NCI-H82 treated with DMSO at 0.1 percent for 48 hours (cell line): ENCODE measurements around the gene DSCAML1.
A peak's percentile ranks its signal among the peaks of the same experiment; 100 is the strongest.

Source experiments
- DNase-seq: peaks from one replicate; lab custom pipeline; 2025; ENCODE audit not compliant: unreplicated experiment; lab: John Stamatoyannopoulos, UW

The DSCAML1 gene

DNA sequence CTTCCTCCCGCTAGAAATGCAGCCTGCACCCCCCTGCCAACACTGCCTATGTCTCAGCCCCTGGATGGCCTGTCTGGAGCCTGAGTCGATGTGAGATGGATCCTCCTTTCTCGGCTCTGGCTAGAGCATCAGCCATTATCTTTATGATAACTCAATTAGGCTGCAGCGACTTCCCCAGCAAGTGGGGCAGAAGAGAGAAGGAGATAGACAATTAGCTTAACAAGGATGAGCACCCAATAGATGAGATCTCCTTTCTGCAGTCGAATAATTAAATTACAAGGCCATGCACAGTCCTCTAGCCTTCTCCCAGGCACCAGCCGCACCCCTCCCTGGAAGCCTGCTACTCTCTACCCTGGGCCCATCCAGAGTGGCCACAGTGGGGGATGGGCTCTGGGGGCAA, 290.0 kb downstream of the DSCAML1 start:
- DNase-seq: peak; percentile 40

DNA sequence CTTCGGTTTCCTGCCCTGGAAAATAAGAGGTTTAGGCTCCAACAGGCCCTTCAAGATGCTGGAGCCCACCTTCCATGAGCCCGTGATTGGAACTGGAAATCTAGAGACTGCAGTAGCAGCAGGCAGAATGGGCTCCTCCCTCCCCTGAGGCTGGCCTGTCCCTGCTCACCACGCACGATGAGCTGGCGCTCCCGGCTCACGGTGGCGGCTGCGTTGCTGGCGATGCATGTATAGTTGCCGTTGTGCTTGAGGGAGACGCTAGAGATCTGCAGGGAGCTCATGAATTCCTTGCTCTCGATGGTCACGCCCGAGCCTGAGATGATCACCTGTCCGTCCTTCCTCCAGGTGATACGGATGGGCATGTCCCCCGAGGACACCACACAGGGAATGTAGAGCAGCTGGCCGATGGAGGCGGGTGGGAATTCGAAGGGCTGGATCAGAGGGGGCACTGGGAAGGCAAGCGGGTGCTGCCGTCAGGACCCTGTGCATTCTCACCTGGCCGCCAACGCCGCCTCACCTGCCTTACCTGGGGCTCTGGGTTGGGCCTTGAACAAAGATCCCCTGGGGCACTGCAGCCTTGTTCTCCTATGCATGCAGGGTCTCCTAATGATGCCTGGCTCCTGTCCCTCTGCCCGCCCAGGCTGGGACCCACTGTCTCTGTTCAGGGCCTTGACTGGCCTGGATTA, 291.6 kb downstream of the DSCAML1 start:
- no peak for DNase-seq

DNA sequence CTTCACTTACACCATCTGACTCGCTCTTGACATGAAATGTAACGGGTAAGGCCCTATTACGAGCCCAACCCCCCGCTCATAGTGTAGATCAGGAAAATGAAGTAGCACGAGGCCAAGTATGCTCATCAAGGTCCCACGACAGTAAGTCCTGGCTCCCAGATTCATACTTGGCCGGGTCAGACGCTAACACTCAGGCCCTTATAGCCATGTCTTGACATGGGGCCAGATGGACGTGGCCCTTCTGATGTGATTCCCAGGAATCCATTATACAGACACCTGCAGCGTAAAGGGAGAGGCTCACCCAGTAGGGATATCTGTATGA, 294.3 kb downstream of the DSCAML1 start:
- DNase-seq: no peak

DNA sequence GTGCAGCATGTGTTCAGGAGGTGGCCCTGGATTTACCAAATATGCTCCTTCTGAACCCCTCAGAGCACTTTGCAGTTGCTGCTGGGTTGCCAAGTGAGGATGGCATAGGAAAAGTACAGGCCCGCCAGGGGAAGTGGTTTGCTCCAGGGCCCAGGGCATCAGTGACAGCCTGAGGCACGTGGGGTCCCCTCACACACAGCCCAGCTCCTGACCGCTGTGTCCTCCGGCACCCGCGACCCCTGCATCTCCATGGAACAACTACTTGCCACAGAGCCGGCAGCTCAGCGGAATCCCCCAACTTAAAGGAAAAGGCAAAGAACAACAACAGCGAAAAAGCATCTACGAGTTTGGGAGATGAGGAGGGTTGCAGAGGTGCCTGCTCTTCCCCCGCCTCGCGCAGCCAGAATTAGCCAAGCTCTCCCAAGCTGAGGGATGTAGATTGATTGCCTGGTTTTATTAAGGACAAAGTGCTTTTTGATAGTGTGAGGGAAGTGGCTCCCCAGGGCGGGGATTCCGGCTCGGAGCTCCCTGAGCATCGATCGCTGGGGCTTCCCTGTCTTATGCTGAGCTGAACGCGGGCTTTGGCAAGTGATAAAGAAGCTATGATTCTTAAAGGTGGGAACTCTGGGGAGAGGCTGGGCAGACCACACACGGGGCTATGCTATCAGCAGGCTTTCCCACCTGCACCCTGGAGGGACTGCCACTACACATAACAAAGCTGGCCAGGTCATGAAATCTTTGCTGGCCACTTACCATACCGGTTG, 294.8 kb downstream of the DSCAML1 start:
- DNase-seq: no peak

DNA sequence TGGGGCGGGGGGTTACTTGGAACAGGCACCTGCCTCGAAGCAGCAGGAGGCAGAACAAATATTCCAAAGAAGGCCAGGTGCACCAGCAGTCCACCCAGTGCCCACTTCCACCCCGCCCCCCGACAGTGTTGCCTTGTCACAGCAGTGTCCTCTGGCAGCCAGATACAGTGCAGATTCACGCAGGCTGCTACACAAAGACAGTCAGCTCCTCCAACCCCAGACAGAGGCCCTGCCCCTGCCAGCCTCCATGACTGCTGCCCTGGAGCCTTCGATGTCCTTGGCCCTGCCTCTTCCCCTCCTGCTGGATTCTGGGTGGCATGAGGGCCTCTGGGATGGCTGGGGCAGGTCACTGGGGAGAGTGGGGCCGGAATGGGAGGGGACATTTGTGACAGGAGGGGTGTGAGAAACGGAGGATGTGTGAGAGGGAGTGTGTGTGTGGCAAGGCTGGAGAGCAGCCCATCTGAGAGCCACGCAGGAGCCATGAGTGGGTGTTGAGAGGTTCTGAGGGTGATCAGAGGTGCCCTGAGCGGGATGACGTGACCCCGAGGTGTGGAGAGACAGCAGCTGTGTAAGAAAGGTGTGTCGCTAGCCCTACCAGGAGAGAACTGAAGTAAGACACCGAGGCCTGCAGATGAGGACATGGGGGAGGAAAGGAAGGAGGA, 295.6 kb downstream of the DSCAML1 start:
- no peak for DNase-seq

DNA sequence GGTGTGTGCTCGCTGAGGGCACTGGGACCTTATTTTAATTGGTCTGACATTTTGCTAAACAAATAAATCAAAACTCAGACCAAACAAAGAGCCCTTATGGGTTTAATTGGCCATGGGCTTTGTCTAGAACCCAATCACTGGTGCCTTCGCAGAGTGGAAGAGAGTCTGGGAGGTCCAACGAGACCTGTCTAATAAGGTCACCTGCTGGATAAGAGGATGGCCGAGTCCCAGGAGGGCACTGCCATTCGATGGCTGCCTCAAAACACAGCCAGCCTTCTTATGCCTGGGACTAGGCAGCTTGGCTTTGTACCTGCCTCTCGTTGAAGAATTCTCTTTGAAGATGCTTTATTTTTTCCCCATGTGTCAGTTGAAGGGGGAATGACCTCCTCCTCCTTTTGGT, 298.2 kb downstream of the DSCAML1 start:
- DNase-seq: no peak

DNA sequence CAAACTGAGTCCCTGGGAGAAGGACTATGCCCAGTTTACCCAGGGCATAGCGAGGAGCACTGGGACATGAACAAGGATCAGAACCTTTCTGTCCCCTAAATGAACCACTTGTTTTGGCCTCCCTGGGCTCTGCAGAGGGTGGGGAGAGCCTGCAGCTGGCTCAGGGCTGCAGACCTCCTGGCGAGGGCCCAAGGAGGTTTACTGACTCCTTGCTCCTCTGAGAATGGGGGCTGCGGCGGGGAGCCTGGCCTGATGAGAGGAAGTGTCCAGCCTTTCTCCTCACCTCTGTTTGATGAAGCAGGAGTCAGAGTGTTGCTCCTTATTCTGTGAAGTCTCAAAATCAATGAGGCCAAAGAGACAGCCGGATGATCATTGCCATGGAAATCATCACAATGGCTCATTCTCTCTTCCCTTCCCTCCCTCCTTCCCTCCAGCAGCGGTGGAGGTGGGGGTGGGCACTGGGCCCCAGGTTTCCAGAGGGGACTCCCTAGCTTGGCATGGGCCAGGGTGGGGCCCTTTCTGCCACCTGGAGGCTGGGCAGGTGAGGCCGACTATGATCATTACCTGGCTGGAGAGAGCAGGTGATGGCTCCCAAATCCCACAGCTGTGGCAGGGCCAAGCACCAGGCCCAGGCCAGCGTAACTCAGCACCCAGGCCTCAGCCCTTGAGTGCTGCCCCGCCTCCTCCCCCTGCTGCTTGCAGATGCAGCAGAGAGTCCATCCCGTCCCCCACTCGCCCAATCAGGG, 299.6 kb downstream of the DSCAML1 start:
- no peak for DNase-seq

DNA sequence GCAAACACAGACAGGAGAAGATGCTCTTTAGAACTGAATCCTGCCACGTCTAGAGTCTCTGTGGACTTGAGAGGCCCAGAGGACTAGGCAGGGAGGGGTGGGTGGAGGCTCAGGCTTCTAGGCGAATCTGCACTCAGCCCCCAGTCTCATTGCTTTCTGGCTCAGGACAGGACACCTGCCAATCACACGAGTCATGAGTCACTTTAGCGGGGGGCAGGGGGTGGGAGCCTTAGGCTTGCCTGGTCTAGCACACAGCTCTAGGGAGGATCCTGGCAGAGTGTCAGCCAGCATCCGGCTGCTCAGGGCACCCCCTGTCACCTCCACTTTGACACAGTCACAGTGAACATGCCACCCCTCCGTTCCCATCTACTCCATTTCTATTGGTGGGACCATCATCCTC, 301.7 kb downstream of the DSCAML1 start:
- DNase-seq: no peak

DNA sequence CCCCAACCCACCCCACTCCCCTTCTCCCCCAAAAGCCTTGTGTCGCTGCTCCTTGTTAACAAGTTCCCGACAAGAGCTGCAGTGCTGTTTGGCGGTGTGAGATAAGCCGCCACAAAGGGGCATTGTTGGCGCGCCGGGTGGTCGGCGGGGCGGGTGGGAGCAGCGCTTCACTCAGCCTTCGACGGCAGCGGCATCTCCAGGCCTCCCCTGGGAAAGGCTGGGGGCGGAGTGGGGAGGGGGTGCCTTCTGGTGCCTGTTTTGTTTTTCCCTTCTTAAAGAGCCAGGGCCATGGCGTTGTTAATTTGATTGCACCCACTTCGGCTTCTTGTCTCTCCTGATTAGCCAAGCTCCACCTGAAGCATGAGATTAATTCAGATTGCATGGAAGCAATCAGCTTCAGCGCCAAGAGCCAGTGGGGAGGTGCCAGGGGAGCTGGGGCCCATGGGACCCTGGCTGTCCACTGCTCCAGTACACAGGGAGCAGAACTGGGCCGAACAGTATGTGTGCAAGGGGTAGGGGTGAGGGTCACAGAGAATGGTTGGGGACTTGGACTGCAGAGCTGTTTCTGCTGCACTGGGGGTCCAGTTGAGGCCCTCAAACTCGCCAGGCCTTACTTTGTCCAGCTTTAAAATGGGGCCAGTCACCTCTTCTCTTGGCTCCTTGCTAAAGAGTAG, 304.3 kb downstream of the DSCAML1 start:
- DNase-seq: peak; percentile 88

DNA sequence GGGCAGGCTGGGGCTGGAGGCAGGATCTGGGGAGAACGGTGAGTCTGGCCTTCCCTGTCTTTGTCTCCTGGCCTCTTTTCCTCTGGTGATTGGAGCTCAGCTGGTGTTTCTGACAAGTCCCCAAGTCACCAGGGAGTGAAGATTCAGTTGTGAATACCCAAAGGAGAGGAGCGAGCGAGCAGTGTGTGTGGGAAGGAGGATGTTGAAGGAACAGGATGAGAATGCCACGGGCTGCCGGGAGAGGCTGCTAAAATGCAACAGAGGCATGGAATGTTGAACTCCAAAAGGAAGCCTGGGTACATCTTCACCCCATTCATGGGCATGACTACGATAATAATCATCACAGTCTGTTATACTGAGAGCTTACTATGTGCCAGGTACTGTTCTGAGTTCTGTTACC, 306.1 kb downstream of the DSCAML1 start:
- no peak for DNase-seq

DNA sequence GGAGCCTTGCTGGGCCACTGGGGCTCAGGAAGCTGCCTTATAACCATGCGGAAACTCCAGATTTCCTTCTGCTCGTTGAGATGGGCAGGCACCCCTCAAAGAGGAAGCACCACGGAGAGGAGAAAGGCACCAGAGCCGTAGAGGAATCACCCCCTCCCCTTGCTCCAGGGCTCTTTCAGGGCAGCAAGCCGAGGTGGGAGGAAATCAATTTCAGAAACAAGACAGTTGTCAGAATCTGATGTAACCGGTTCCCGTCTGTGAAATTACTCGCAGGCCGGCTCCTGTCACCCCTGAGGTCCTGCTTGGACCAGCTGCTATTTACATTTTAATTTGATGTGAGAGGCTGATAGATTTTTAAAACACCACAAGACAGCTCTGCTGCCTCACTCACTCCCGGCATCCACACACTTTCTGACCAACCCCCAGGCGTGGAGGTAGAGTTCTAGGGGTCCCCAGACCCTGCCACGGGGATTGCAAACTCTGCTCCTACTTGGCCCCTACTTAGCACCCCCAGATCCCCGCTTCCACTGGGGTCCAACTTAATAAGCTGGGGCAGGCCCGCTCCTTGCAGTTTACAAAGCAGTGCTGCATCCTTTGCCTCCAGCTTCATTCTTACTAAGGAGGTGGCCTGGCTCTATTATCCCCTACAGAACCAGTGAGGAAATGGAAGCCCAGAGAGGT, 306.9 kb downstream of the DSCAML1 start:
- DNase-seq: no peak

DNA sequence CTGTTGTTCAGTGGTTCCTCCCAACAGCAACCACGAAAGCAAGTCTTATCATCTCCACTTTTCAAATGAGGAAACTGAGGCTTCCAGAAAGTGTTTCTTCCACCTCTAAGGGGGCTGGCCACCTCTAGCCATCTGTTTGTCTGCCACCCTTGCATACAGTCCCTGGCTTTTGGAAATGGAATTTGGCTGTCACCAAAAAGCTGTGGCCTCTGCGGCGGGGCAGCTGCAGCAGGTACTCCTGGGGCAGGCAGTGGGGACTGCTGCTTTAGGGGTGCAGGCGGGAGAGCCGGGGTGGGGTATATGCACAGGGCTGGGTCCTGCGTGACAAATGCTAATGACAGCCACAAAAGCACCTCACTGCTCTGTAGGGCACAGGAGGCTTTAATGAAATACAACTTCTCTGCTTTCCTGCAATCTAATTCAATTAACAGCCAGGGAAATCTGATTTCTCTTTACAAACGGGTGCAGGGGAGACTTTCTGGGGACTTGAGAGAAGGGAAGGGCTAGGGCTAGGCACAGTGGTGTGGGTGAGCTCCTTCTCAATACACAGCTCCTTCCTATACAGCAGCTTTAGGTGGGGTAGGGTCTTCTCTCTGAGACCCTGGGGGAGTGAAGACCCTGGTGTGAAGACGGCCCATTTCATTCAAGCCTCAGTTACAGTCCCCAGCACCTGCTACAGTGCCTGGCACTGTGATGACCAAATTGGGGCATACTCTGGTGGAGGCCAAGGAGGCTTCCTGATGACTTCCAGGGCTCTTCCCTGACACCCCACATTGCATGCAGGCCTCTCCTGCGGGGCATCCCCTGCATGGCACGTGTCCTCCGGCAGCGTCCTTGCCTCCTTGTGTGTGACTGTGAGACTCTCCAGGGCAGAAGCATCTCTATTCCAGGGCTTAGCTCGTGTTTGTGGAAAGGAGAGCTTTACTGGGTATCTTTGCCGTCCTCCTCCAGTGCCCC, 307.7 kb downstream of the DSCAML1 start:
- DNase-seq: peak; percentile 25

DNA sequence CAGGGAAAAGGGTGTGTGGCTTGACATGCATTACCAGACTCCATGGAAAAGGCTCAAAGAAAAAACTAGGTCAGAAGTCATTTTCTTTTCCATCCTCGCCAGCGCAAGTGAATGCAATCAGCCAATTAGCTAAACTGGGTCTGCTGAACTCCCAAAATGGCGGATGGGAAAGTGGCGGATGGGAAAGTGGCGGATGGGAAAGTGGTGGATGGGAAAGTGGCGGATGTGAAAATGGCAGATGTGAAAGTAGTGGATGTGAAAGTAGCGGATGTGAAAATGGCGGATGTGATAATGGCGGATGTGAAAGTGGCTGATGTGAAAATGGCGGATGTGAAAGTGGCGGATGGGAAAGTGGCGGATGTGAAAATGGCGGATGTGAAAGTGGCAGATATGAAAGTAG, 311.0 kb downstream of the DSCAML1 start:
- no peak for DNase-seq

DNA sequence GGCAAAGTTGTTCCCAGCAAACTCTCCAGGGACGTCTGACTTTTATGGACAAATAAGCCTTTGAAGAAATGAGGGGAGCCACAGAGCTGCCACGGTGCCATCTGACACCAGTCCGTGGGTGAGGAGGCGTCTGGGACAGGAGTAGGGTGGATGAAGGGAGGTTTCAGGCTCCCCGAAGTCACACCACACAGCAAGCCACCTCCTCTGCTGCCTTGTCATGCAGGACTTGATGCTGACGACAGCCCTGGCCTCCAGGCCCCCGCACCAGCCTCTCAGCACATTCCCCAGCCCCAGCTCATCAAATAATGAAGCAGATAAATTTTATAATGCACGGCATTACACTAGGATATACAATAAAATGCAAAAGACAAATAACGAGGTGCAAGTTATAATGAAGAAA, 312.9 kb downstream of the DSCAML1 start:
- DNase-seq: no peak

DNA sequence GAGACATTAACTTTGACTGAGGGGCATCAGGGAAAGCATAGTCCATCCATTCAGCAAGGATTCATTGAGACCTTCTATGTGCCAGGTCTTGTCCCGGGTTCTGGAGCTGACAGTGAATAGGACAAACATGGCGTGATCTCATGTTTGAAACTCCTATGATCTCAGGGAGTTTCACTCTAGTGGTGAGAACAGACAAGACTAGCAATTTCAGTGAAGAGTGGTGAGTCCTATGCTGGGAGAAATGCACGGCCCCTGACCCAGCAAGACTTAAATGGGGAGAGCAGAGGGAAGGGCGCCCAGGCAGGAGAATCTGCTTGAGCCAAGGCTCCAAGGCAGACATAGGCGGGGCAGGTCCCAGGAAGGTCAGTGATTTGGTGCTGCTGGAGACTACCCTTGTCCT, 313.6 kb downstream of the DSCAML1 start:
- no peak for DNase-seq

DNA sequence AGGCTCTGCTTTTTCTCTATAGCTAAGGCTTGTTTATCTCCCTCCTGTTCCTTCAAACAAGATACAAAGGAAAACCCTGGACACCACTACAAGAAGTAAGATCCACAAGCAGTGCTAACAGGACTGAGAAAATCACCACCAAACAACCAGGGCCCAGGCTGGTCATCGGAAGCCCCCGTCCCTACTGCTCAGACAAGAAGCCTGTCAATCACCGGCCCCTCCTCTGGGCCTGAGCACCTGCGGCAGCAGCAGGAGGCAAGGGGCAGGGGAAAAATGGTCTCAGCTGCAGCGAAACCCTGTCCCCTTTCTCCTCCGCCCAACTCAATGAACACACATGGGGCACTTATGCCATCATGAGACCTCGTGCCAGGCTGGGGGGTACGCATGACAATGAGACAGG, 314.1 kb downstream of the DSCAML1 start:
- no peak for DNase-seq

DNA sequence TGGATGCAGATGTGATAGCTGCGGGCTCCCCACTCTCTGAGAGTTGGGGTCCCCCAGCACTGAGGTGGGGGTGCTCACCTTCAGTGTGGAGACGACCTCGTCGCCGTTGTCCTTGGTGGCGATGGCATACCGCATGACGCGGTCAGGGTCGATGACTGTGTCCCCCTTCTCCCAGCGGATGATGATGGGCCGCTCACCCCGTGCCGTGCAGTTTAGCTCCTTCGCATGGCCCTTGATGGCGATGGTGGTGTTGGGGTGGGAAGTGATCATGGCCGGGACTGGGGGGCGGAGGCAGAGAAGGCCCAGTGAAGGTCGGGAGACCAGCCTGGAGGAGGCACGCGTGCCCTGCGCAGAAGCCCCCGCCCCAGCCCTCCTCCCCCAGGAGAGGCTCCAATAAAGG, 315.1 kb downstream of the DSCAML1 start:
- DNase-seq: no peak

DNA sequence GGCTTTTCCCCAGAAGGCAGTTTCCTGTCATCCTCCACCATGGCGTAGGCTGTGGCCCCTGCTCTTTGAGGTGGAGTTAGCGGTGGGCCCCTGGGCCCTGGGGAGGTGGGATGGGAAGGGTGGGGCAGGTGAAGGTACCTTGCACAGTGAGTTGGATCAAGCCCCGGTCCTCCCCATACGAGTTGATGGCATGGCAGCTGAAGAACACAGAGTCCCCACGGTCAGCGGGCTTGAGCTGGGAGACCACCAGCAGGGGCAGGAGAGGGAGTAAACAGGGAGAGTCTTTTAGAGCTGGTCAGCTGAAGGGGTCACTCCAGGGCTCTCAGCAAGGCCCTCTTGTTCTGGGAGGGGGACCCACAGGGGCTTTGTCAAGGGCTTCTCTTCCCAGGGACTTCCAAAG, 316.0 kb downstream of the DSCAML1 start:
- DNase-seq: no peak

DNA sequence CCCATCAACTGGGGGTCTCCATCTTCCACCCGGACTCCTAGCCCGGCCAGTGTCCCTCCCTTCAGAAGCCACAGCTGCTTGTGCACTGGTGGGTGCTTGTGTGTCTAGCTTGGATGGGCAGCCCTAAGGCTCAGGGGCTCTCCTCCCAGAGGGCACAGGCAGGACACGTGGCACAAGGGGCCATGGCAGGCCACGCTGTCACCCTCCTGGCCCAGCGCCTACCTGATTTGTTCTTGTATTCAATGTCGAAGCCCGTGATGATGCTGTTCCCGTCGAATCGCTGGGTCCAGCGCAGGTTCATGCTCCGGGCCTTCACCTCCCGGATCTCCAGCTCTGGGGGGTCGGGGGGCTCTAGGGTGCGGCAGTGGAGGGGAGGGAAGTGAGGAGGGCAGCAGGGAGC, 316.8 kb downstream of the DSCAML1 start:
- no peak for DNase-seq
